Middle frontal gyrus (tissue), 1 donor: ENCODE measurements around the gene BCOR.

ENCODE experiments used
- DNase-seq: peaks from one replicate; pipeline ENCODE4 v3.0.0-alpha.2; 2015; ENCODE audit warnings: low spot score; ENCODE audit errors: extremely low spot score

The BCOR gene

GRCh38 chrX:40021647-40022046, 76.1 kb downstream of the BCOR start:
- no peak for DNase-seq

- DNase-seq: no peak
Measured at GRCh38 chrX:40019541-40019940, 78.2 kb downstream of the BCOR start.

GRCh38 chrX:40018041-40018440, 79.7 kb downstream of the BCOR start:
- no peak for DNase-seq

GRCh38 chrX:40016749-40017148, 81.0 kb downstream of the BCOR start:
- DNase-seq: no peak

GRCh38 chrX:40015693-40016092, 82.1 kb downstream of the BCOR start:
- DNase-seq: no peak

- DNase-seq: no peak
Measured at GRCh38 chrX:40013266-40014195, 84.2 kb downstream of the BCOR start.

GRCh38 chrX:40012868-40013265, 84.9 kb downstream of the BCOR start:
- no peak for DNase-seq

GRCh38 chrX:40012039-40012867, 85.5 kb downstream of the BCOR start:
- no peak for DNase-seq

- no peak for DNase-seq
Measured at GRCh38 chrX:40011322-40012038, 86.3 kb downstream of the BCOR start.

- DNase-seq: no peak
Measured at GRCh38 chrX:40010550-40011321, 87.0 kb downstream of the BCOR start.

- no peak for DNase-seq
Measured at GRCh38 chrX:40009890-40010289, 87.9 kb downstream of the BCOR start.

GRCh38 chrX:40009462-40009851, 88.3 kb downstream of the BCOR start:
- DNase-seq: no peak

- no peak for DNase-seq
Measured at GRCh38 chrX:40008791-40009461, 88.8 kb downstream of the BCOR start.

- DNase-seq: no peak
Measured at GRCh38 chrX:40007756-40008705, 89.7 kb downstream of the BCOR start.

- no peak for DNase-seq
Measured at GRCh38 chrX:40007131-40007755, 90.5 kb downstream of the BCOR start.

GRCh38 chrX:40006106-40007017, 91.4 kb downstream of the BCOR start:
- DNase-seq: no peak

GRCh38 chrX:40005292-40006011, 92.3 kb downstream of the BCOR start:
- DNase-seq: no peak
